GM12878 (cell line): ENCODE results near the gene IL1RAPL1. TPM values are rescaled to one million over a fixed set of nuclear protein-coding genes. Genes with fewer than 3 reads are reported as not detected.

Experiments used
- ATAC-seq: fragments of 200-7000 bp; cut with Tn5 transposase; 3 replicates; pipeline ENCODE4 v1.9.1; 2020; ENCODE audit warnings: mild to moderate bottlenecking, moderate library complexity
- BruUV-seq: library from RNA; stranded (reverse); fragments of 400-500 nt; replicated peaks from 2 replicates; lab custom pipeline; 2021; lab: Mats Ljungman, UMichigan
- CTCF ChIA-PET: fragments of 300-600 bp; sonication (Branson Sonifier 250); formaldehyde crosslinking; extraction: SDS; loops from one replicate; lab custom pipeline; 2021; ENCODE audit warnings: inconsistent platforms; lab: Yijun Ruan, JAX
- POLR2A ChIA-PET: fragments of 350-600 bp; formaldehyde crosslinking; extraction: SDS; loops from one replicate; lab custom pipeline; 2021; ENCODE audit warnings: inconsistent platforms; lab: Charles Lee
- RAD21 ChIA-PET: fragments of 300-600 bp; sonication (Branson Sonifier 250); formaldehyde crosslinking; loops from one replicate; lab custom pipeline; 2023; ENCODE audit warnings: antibody characterized with exemption; ENCODE audit not compliant: unreplicated experiment; lab: Charles Lee
- SMC1A ChIA-PET: fragments of 300-600 bp; sonication (Branson Sonifier 250); formaldehyde crosslinking; loops from one replicate; lab custom pipeline; 2023; ENCODE audit not compliant: unreplicated experiment, uncharacterized antibody; lab: Charles Lee
- DNase-seq: peaks from one replicate; pipeline ENCODE4 v3.0.0-alpha.2; 2011; ENCODE audit warnings: low read depth, low spot score
- FAIRE-seq: peaks from 3 replicates; lab custom pipeline; 2011; peaks lifted over from hg19 to GRCh38; lab: Jason Lieb, UNC
- H2AFZ ChIP-seq: 2 replicates; pipeline ENCODE4 v1.6.0; 2011; ENCODE audit warnings: low read depth, low read length, control low read depth; ENCODE audit not compliant: control insufficient read depth
- H3K27ac ChIP-seq: 2 replicates; pipeline ENCODE4 v1.5.1; 2011; ENCODE audit warnings: control low read depth; ENCODE audit not compliant: control insufficient read depth, insufficient read depth
- H3K27me3 ChIP-seq, 2 experiments: replicated peaks in 1 of 2; 2 replicates each; pipeline versions ENCODE4 v1.6.0 to v1.6.1; 2011; ENCODE audit warnings: low read length in 1 of 2; ENCODE audit not compliant: control insufficient read depth in 2 of 2, insufficient read depth in 2 of 2
- H3K36me3 ChIP-seq, 2 experiments: 2 replicates each; pipeline ENCODE4 v1.5.1; 2011; ENCODE audit warnings: low read length in 1 of 2; ENCODE audit not compliant: control insufficient read depth in 2 of 2, insufficient read depth in 2 of 2
- H3K4me1 ChIP-seq: 2 replicates; pipeline ENCODE4 v1.6.1; 2011; ENCODE audit warnings: mild to moderate bottlenecking, low read length, moderate library complexity, mixed read lengths; ENCODE audit not compliant: control insufficient read depth, insufficient read depth
- H3K4me2 ChIP-seq: 2 replicates; pipeline ENCODE4 v1.6.0; 2011; ENCODE audit warnings: control low read depth; ENCODE audit not compliant: control insufficient read depth, insufficient read depth
- H3K4me3 ChIP-seq: fragments of 200-600 bp; sonication (generic); 2 replicates; pipeline ENCODE4 v1.5.1; 2016
- H3K79me2 ChIP-seq: 2 replicates; pipeline ENCODE4 v1.6.0; 2011; ENCODE audit warnings: low read length; ENCODE audit not compliant: control insufficient read depth, insufficient read depth
- H3K9ac ChIP-seq: 2 replicates; pipeline ENCODE4 v1.8.0; 2011; ENCODE audit warnings: low read length, control low read depth, mixed read lengths; ENCODE audit not compliant: control insufficient read depth, insufficient read depth
- H3K9me3 ChIP-seq: replicated peaks from 3 replicates; pipeline ENCODE4 v1.5.1; 2011; ENCODE audit warnings: mild to moderate bottlenecking, low read length; ENCODE audit not compliant: control insufficient read depth, insufficient read depth
- H4K20me1 ChIP-seq: 2 replicates; pipeline ENCODE4 v1.6.0; 2011; ENCODE audit not compliant: control insufficient read depth, insufficient read depth
- BRCA1 ChIP-seq: IDR thresholded peaks from 2 replicates; pipeline ENCODE4 v1.6.1; 2011; ENCODE audit warnings: low read depth, low read length, improper control_type of control experiment
- CREB1 ChIP-seq: IDR thresholded peaks from 2 replicates; pipeline ENCODE4 v1.6.1; 2012; ENCODE audit warnings: low read depth, mild to moderate bottlenecking, inconsistent platforms
- ETV6 ChIP-seq, 2 experiments: fragments of 450-650 bp in 1 of 2; IDR thresholded peaks in 1 of 2; conservative IDR thresholded peaks in 1 of 2; 2 replicates each; pipeline ENCODE4 v1.6.1; 2014; ENCODE audit warnings: antibody characterized with exemption in 1 of 2, borderline replicate concordance in 1 of 2, low read depth in 1 of 2, mild to moderate bottlenecking in 1 of 2, moderate library complexity in 1 of 2
- HSF1 ChIP-seq: fragments of 150-350 bp; IDR thresholded peaks from 2 replicates; pipeline ENCODE4 v1.6.1; 2014; ENCODE audit warnings: mild to moderate bottlenecking, low read depth, low read length
- MLLT1 ChIP-seq: fragments of 450-650 bp; IDR thresholded peaks from 2 replicates; pipeline ENCODE4 v1.6.1; 2016; ENCODE audit warnings: mild to moderate bottlenecking
- NR2C1 ChIP-seq: fragments of 450-650 bp; IDR thresholded peaks from 2 replicates; pipeline ENCODE4 v1.6.1; 2017; ENCODE audit warnings: antibody characterized with exemption, mild to moderate bottlenecking, moderate library complexity
- RAD51 ChIP-seq: fragments of 450-650 bp; IDR thresholded peaks from 2 replicates; pipeline ENCODE4 v1.6.1; 2016; ENCODE audit warnings: moderate library complexity, mild to moderate bottlenecking, inconsistent platforms
- RFX5 ChIP-seq: IDR thresholded peaks from 2 replicates; pipeline ENCODE4 v1.6.1; 2011; ENCODE audit warnings: low read depth, low read length, improper control_type of control experiment
- SKIL ChIP-seq: fragments of 450-650 bp; IDR thresholded peaks from 2 replicates; pipeline ENCODE4 v1.6.1; 2017; ENCODE audit warnings: mild to moderate bottlenecking, low read depth, inconsistent platforms; ENCODE audit not compliant: poor library complexity, severe bottlenecking
- SREBF1 ChIP-seq: IDR thresholded peaks from 2 replicates; pipeline ENCODE4 v1.6.1; 2012; ENCODE audit warnings: mild to moderate bottlenecking, low read length
- SUPT20H ChIP-seq: IDR thresholded peaks from 2 replicates; pipeline ENCODE4 v1.6.1; 2011; ENCODE audit warnings: low read depth, mild to moderate bottlenecking, low read length, moderate library complexity, borderline replicate concordance; ENCODE audit not compliant: control insufficient read depth
- YY1 ChIP-seq: IDR thresholded peaks from 2 replicates; pipeline ENCODE4 v1.6.1; 2011; ENCODE audit warnings: low read depth, mild to moderate bottlenecking, low read length
- WGBS: methylation state at CpG from one replicate; pipeline ENCODE4 v1.1.6; 2016; ENCODE audit warnings: low lambda C conversion rate; ENCODE audit not compliant: insufficient replicate concordance, insufficient coverage; ENCODE audit errors: missing lambda C conversion rate; 5-methylcytosine and 5-hydroxymethylcytosine counted together
- in situ Hi-C: fragments of 300-500 bp; cut with MboI; formaldehyde crosslinking; loops from 9 replicates; pipeline ENCODE4 v1.14.3; 2018; ENCODE audit warnings: mixed read lengths
- intact Hi-C: fragments of 100-400 bp; cut with micrococcal nuclease; formaldehyde crosslinking; loops from one replicate; pipeline ENCODE4 v1.14.2; 2022; ENCODE audit not compliant: unreplicated experiment
- polyA plus RNA-seq, 11 experiments: library from polyadenylated mRNA; depleted of rRNA in 4 of 11; unstranded in 6 of 11; stranded (reverse) in 5 of 11; fragments of >200 nt; fragmentation: Nextera tagmentation in 4 of 11; fragmentation: Illumina TruSeq in 1 of 11; extraction: Ambion mirVana in 4 of 11; extraction: Trizol in 1 of 11; gene quantifications; 1 replicate in 1 of 11; 2 replicates in 10 of 11; pipeline versions ENCODE4 v1.2.1 to v1.2.3, GENCODE V29; 2011 to 2016; ENCODE audit warnings: inconsistent platforms in 2 of 11, missing spikeins in 2 of 11, low read depth in 1 of 11
- total RNA-seq, 4 experiments: library from RNA; depleted of rRNA in 3 of 4; stranded (reverse); fragments of >200 nt in 3 of 4; fragmentation: Illumina TruSeq in 1 of 4; extraction: Trizol in 1 of 4; gene quantifications; 2 replicates each; pipeline versions ENCODE4 v1.2.1 to v1.2.3, GENCODE V29; 2013 to 2021
- TF ChIP-seq, protein P1 (sequence below): fragments of 450-650 bp; IDR thresholded peaks from 2 replicates; pipeline ENCODE4 v1.6.1; 2014; ENCODE audit warnings: mild to moderate bottlenecking

IL1RAPL1 gene
- total and polyA plus RNA-seq, 10 of the 15 experiments (the other 5 are each of a cell fraction or from before 2014, with no cell fraction given) = not detected

- Histone ChIP-seq H3K4me2 (no peak overlapping the region), H3K4me1 (no peaks in the 10 kb centered on the region), H3K79me2 (no peaks in the 10 kb centered on the region), H2AFZ (no peak overlapping the region), H3K9ac (no peak overlapping the region), H3K4me3 (no peak overlapping the region), H4K20me1 (no peaks in the 10 kb centered on the region), H3K27me3 (no peaks in the 10 kb centered on the region), H3K9me3 (no peaks in the 10 kb centered on the region), H3K27ac (no peak overlapping the region), H3K36me3 (no peaks in the 10 kb centered on the region)
- ChIA-PET SMC1A (no interaction called here), CTCF (no interaction called here), RAD21 (no interaction called here), POLR2A (no interaction called here)
- TF ChIP-seq SREBF1 (no peak), ETV6 (conservative IDR thresholded peaks at IDR 0.05 in 1 of 2, IDR thresholded peaks at IDR 0.05 in 1 of 2; ENCODE audit: borderline replicate concordance in 1 of 2, low read depth in 1 of 2) (no peak), NR2C1 (no peak), CREB1 (no peak), SKIL (no peak), BRCA1 (no peak), SUPT20H (no peak), RAD51 (no peak), MLLT1 (no peak), RFX5 (no peak), YY1 (no peak), HSF1 (no peak)
- TF ChIP-seq, protein P1, sequence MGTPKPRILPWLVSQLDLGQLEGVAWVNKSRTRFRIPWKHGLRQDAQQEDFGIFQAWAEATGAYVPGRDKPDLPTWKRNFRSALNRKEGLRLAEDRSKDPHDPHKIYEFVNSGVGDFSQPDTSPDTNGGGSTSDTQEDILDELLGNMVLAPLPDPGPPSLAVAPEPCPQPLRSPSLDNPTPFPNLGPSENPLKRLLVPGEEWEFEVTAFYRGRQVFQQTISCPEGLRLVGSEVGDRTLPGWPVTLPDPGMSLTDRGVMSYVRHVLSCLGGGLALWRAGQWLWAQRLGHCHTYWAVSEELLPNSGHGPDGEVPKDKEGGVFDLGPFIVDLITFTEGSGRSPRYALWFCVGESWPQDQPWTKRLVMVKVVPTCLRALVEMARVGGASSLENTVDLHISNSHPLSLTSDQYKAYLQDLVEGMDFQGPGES = no peak
- in situ Hi-C loops = no loop called here
- no TSS peak for BruUV-seq
- 34% methylated on average over 3 of the region's 3 CpGs for WGBS
- no peak for DNase-seq
- intact Hi-C loops = no loop called here
- no peak for ATAC-seq
- FAIRE-seq = no peak
Observed at GRCh38 chrX:28638775-28639174, 51.5 kb downstream of the IL1RAPL1 start.
